ENCODE results near the gene PRKAR1B.

The PRKAR1B gene

DNA sequence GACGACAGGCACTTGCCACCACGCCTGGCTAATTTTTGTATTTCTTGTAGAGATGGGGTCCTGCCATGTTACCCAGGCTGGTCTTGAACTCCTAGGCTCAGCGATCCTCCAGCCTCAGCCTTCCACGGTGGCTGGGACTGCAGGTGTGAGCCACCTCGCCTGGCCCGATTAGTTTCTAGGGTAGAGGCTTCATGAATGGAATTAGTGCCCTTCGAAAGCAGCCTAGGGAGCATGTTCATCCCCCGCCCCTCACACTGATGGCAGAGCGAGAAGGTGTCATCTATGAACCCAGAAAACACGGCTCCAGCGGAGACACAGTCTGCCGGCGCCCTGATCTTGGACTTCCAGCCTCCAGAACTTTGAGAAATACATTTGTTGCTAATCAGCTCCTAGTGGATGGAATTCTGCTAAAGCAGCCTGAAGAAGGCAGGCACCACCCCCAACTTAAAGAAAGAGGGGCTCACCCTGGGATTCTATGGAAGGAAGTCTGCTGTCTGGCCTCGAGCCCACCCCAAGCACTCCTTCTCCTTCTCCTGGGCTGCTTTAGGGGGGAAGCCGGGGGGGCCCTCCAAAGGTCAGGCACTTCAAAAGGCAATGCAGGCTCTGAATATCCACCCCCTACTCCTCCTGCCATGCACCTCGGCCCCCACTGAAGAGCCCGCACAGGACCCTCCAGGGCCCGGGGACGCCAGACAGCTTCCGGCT, 217.5 kb downstream of the PRKAR1B start:
- no peak for DNase-seq (ENCODE audit: low read depth)

DNA sequence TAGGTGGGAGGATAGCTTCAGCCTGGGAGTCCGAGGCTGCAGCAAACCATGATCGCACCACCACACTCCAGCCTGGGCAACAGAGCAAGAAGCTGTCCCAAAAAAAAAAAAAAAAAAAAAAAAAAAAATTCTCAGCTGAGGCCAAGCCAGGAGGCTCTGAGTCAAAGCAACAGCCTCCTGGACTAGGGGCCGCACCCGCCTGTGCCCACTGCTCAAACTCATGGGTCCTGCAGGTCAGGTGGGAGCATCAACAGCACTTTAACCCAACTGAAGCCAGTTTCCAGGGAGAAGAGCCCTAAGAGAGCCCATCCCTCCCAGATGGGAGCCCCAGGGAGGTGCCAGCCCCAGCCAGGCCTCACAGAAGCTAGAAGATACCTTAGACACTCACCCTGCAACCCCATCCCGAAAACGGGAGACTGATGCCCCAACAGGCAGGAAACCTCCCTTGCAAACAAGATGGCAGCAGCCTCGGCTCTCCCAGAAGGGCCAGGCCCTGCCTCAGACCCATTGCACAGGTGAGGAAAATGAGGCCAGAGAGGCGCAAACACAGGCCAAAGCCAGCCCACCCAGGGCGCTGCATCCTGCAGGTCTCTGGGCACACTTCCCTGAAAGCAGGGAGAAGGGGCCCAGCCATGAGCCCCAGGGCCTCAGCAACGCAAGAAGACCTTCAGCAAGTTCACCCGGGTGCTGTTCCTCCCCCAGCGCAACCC, 218.5 kb downstream of the PRKAR1B start:
- no peak for DNase-seq (ENCODE audit: low read depth)

DNA sequence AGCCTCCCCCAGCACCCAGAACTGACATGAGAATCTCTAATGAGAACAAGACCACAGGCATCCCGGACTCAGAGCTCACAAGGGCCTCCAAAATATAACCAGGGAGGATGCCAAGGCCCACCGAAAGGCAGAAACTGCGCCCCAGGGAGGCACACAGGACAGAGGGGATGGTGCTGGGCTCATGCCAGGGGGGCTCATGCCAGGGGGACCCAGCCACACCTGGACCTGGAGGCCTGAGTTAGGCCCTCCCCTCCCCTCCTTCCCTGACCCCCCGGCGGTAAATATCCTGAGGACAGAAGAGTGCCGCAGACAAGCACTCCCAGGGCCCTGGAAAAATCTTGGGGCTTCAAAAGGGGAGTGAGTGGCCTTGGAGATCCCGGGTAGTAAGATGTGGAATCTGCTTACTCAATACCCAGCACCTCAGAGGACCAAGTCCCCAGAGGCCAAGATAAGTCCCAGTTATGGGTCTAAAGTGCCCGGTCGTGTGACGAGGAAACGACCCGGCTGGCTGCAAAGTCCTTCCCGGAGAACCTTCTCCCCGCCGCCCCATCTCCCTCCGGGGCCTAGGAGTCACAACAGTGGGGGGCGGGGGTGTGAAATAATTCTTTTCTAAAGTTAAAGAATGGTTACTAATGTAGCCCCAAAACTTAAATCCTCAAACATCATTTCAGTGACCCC, 219.3 kb downstream of the PRKAR1B start:
- DNase-seq (ENCODE audit: low read depth), result no peak

DNA sequence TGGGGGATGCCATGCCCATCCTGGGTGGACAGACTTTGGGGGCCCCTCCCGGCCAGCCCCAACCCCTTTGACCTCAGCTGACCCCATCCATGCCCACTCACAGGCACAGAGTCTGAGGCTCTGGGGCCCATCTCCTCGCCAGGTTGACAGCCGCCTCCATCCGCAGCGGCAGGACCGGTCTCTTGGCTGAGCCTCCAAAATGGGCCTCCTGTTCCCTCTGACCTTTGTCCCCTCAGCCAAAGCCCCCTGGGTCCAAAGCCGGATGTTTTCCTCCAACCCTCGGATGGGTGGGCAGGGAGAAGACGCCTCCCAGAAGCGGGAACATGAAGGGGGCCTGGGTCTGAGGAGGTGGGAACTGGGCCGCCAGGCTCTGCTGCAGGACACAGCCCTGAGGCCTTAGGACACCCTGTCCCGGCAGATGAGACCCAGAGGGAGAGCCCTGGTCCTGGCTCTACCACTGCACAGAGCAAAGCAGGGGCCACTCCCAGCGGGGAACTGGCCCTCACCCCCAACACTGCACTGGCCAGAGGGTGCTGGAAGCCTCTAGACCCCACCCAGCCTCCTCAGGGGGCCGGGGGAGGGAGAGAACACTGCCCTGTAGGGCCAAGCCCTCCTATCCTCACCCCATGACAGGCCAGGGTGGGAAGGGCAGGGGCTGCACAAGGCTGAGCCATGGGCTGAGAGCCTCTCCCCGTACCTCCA, 220.0 kb downstream of the PRKAR1B start:
- DNase-seq (ENCODE audit: low read depth), result no peak

DNA sequence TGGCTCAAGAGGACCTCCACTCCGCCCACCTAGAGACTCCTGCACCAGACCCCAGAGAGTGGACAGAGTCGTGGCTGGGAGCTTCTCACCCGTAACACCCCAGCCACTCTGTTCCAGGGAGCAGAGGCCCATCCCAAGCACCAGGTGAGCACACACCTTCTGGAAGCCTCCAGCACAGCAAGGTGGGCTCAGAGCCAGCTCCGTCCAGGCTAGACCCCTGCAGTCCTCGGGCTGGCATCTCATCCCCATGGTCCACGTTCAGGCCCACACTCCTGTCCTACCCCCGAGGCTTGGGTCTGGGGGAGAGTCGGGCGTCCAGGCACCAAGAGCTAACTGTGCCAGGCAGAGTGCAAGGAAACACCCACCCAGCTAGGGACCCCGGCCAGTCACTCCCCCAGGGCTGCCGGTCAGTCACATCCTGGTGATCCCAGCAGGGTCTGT, 220.7 kb downstream of the PRKAR1B start:
- DNase-seq (ENCODE audit: low read depth), result no peak

DNA sequence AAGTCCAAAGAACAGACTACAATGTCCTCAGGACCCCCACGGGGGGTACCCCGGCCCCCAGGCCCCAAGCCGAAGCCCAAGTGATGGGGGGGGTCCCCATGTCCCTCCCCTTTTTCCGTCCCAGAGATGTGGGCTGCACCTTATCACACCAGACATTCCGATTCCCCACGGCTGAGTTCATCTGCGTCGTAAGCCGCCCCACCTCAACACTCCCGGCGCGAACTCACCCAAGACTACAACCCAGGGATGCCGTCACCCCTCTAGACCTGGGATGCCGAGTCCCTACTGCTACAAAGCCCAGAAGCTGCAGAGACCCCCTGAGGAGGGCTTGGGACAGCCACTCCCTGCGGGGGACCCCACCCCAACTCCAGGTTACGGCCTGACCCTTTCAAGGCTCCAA, 221.9 kb downstream of the PRKAR1B start:
- DNase-seq (ENCODE audit: low read depth), result no peak

DNA sequence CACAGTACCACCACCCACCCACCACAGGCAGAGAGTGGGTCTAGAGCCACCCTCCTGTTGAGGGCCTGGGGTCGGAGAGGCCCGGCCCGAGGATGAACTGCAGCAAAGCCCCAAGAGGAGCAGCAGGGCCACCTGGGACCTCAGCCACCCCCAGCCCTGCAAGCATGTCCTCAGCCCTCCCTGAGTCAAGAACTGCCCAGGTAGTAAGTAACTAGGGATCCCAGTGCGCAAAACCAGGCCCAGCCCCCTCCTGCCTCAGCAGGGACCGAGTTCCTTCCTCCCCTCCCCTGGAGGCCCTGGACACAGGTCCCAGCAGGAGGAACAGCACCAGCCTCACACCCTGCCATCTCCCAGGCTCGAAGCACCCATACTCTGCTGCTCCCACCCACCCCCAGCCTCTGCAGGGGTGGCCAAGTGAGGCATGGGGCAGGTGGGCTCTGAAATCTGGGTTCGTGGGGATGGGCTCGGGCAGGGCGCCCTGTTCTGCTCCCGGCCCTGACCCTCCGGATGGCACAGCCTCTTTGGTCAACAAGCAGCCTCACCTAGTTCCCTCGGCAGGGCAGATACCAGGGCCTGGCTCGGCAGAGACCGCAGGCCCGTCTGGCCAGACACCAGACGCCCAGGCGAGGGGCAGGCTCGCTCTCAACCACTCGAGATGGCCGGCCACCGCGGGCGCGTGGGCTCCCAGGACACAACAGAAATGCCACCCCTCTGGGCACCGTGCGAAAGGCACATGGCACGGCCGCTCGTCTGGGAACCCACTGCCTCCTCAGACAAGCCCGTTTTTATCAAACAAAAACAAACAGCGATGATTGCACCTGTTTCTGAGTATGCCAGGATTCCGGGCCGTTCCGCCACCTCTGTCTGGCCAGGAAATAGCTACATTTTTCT, 222.6 kb downstream of the PRKAR1B start:
- no peak for DNase-seq (ENCODE audit: low read depth)

DNA sequence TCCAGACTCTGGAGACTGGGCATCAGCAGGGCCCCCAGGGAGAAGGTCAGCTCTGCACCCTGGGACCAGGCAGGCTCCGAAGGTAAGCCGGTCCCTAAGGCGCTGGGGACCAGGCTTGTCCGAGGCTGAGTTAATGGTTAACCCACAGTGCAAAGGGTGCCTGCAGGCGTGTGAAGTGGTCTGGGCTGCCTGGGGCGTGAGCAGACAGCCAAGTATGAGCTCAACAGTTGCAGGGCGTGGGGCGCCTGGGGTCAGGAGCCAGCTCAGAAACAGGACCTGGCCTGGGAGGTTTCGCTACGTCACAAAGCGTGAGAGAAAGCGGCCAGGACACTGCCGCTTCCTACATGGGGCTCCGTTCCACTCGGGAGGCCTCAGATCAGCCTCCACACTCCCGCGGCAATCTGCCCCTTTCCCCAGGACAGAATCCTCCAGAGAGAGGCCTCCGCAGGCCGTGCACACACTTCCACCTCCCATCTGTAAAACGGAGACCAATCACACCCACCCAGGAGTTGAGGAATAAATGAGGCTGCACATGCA, 223.4 kb downstream of the PRKAR1B start:
- no peak for DNase-seq (ENCODE audit: low read depth)

DNA sequence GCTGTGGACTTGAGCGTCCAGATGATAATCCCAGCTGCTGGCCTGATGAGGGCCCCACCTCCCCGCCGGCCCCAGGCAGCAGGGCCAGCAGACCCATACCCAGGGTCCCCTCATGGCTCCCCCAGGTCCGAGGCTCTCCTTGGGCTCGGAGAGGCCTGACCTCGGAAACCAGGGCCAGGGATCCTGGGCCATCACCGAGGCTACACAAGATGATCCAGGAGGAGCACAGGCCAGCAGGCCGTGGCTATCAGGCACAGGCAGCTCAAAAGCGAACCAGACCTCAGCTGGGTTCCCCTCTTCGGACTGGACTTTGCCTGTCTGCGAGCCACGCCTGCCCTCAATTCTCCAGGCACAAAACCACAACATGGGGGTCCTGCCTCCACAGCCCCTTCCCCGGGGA, 224.8 kb downstream of the PRKAR1B start:
- DNase-seq (ENCODE audit: low read depth), result no peak

DNA sequence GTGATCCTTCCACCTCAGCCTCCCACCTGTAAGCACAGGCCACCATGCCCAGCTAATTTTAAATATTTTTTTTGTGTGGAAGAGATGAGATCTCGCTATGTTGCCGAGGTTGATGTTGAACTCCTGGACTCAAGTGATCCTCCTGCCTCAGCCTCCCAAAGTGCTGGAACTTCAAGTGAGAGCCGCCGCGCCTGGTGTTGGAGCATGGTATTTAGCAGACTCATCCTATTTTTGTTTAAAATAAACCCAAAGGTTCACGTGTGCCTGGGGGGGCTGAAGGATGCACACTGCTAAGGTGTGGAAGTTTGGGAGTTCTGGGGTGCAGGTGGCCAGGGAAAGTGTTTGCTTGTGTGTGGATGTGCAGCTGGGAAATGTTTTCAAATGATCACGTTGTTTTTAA, 225.6 kb downstream of the PRKAR1B start:
- DNase-seq (ENCODE audit: low read depth), result no peak

DNA sequence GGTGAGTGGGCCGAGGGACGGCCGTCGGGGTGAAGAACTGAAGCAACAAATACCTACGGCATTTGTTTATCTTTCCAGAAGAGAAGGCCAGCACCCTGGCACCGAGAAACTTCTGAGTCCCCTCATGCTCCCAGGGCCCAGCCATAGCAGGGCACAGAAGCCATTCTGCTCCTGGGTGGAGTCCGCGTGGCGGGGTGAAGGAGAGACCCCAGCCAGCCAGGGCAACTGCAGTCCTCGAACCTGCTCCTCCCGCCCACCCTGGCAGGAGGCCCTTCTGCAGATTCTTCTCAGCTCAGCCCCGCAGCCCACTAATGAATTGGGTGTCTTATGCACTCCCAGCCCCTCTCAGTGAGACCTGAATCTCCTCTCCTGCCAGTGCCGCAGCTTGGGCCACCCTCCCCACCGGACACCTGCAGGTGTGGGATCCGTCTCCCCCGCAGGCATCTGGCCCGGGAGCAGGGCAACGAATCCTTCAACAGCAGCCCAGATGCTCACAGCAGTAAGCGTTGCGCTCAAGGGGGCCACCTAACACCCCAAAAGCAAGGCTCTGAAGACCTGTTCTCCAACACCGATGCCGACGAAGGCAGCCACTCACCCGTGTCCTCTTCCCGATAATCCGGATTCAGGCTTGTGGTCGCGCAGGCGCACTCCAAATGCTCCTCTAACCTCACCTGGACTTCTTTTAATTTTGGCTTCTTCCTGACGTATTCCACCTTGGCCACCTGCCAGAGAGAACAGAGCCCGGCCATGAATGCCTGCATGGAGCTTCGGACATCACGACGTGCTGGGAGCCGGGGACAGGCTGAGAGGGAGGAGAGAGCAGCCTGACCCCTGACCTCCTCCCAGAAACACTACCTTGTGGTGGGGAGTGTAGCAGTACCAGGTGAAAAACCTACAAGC, 226.3 kb downstream of the PRKAR1B start:
- no peak for DNase-seq (ENCODE audit: low read depth)

DNA sequence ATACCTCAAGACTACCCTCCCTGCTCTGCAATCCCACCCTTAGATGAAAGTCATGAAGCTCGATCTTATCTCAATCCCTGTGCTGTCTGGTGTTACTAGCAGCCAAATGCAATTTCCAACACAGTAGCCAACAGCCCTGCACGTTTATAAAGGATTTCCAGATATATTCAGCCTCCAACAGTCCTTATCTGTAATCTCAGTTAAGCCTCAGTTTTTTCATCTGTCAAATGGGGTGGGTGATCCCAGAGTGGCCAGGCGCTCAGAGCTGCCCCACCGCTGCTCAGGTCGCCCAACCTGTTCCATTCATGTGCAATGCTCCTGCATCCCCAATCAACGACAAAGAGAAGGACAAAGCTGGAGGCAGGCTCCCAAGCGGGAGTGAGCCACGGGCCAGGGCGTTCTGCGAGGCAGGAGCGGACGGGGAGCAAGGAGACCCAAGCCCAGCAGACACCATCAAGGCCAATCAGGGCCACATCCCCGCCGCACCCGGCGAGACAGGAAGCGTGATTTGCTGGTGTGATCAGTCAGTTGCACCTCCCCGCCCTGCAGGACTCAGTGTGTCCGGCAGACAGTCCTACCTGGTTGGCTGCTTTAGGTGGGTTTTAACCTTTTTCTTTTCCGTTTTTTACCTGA, 227.1 kb downstream of the PRKAR1B start:
- DNase-seq (ENCODE audit: low read depth), result no peak
